ENCODE measurements around the gene ASTN2. TPM values are rescaled to one million over a fixed set of nuclear protein-coding genes. Genes with fewer than 3 reads are reported as not detected.

The ASTN2 gene
- total and polyA plus RNA-seq, 9 of the 15 experiments (the other 6 are each of a cell fraction or from before 2014, with no cell fraction given) = 0.56 to 3.5 (median 1.9) TPM

DNA sequence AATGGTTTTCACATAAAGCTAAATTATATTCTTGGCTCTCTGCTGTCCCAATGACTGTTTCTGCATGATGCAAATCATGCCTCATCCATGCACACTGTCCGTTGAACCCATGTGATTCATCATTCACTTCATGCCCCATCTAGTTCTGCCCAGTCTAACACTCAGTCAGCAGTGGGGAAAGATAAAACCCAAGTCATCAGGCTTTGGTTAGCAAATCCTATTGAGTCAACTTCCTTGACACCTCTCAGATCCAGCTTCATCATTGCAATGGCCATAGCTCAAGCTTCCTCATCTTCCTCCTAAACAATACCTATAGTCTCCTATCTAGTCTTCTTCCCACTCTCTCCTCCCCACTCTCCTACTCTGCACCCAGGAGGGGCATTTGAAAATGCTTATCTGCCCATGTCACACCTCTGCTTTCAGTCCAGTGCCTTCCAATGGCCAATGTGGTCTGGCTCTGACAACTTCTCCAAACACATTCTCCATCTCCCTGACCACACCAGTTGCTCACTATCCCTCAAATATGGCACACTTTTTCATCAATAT, 993.8 kb downstream of the ASTN2 start (continued):
- TF ChIP-seq, protein P1, sequence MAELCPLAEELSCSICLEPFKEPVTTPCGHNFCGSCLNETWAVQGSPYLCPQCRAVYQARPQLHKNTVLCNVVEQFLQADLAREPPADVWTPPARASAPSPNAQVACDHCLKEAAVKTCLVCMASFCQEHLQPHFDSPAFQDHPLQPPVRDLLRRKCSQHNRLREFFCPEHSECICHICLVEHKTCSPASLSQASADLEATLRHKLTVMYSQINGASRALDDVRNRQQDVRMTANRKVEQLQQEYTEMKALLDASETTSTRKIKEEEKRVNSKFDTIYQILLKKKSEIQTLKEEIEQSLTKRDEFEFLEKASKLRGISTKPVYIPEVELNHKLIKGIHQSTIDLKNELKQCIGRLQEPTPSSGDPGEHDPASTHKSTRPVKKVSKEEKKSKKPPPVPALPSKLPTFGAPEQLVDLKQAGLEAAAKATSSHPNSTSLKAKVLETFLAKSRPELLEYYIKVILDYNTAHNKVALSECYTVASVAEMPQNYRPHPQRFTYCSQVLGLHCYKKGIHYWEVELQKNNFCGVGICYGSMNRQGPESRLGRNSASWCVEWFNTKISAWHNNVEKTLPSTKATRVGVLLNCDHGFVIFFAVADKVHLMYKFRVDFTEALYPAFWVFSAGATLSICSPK (IDR thresholded peaks at IDR 0.05; ENCODE audit: borderline replicate concordance) = 0 out of 2 replicates have a peak, but pooled peaks have one; percentile 63
- TF ChIP-seq RBM15 (IDR thresholded peaks at IDR 0.05; ENCODE audit: insufficient read depth, low read length) (no peak), HNRNPLL (IDR thresholded peaks at IDR 0.05; ENCODE audit: low read depth, low read length, poor library complexity, severe bottlenecking) (no peak), ZNF445 (CRISPR knock-in tag; IDR thresholded peaks at IDR 0.05; ENCODE audit: low read depth) (no peak), MTA1 (IDR thresholded peaks at IDR 0.05; ENCODE audit: borderline replicate concordance) (no peak), PTBP1 (IDR thresholded peaks at IDR 0.05; ENCODE audit: low read depth, low read length) (no peak), FOXJ2 (tag; IDR thresholded peaks at IDR 0.05) (no peak), SNRNP70 (optimal IDR thresholded peaks at IDR 0.05; ENCODE audit: low read depth, low read length) (no peak), ZNF174 (CRISPR knock-in tag; IDR thresholded peaks at IDR 0.05) (no peak), JUN (IDR thresholded peaks at IDR 0.05; ENCODE audit: borderline replicate concordance, low read depth, low read length) (0 out of 2 replicates have a peak, but pooled peaks have one; percentile 29), JUN (CRISPR knock-in tag; IDR thresholded peaks at IDR 0.05; ENCODE audit: borderline replicate concordance) (no peak), CCNT2 (IDR thresholded peaks at IDR 0.05; ENCODE audit: borderline replicate concordance, extremely low read depth, insufficient read length, low read depth, low read length) (no peak), ETS1 (conservative IDR thresholded peaks at IDR 0.05; ENCODE audit: control insufficient read depth, low read depth, low read length) (no peak), ZNF316 (IDR thresholded peaks at IDR 0.05) (no peak), ARID3B (CRISPR knock-in tag; IDR thresholded peaks at IDR 0.05; ENCODE audit: borderline replicate concordance) (peak; percentile 5; the same call in 1 of the 2 replicates), CBFB (CRISPR knock-in tag; IDR thresholded peaks at IDR 0.05) (no peak), TGIF2 (CRISPR knock-in tag; IDR thresholded peaks at IDR 0.05) (no peak), MYBL2 (IDR thresholded peaks at IDR 0.05; ENCODE audit: low read depth) (no peak), MYBL2 (CRISPR knock-in tag; IDR thresholded peaks at IDR 0.05; ENCODE audit: borderline replicate concordance) (no peak)
- TF ChIP-seq, protein P2, sequence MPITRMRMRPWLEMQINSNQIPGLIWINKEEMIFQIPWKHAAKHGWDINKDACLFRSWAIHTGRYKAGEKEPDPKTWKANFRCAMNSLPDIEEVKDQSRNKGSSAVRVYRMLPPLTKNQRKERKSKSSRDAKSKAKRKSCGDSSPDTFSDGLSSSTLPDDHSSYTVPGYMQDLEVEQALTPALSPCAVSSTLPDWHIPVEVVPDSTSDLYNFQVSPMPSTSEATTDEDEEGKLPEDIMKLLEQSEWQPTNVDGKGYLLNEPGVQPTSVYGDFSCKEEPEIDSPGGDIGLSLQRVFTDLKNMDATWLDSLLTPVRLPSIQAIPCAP (CRISPR knock-in tag; IDR thresholded peaks at IDR 0.05; ENCODE audit: borderline replicate concordance) = no peak
- TF ChIP-seq, protein P3, sequence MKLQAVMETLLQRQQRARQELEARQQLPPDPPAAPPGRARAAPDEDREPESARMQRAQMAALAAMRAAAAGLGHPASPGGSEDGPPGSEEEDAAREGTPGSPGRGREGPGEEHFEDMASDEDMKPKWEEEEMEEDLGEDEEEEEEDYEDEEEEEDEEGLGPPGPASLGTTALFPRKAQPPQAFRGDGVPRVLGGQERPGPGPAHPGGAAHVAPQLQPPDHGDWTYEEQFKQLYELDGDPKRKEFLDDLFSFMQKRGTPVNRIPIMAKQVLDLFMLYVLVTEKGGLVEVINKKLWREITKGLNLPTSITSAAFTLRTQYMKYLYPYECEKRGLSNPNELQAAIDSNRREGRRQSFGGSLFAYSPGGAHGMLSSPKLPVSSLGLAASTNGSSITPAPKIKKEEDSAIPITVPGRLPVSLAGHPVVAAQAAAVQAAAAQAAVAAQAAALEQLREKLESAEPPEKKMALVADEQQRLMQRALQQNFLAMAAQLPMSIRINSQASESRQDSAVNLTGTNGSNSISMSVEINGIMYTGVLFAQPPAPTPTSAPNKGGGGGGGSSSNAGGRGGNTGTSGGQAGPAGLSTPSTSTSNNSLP (IDR thresholded peaks at IDR 0.05; ENCODE audit: borderline replicate concordance, low read depth, low read length) = no peak

Measured in K562 (cell line).